ENCODE data around the gene RNF17.

DNA sequence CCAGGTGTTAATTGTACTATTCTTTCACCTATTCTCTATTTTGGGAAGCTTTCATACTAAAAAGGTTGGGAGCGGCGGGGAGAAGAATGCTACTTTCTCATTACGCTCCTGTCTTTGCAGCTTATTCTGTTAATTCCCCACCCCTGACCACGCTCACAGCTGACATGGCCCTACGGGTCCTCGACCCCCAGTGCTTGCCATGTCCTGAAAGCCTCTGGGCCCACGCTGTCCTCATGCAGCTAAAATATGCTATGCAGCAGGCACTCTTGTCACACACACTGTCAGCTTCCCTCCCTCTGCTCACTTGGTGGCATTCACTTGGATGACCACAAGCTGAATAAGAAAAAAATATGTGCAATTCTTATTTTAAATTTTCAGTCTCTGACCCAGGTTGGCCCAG lies 126.3 kb downstream of the RNF17 start:
- TF ChIP-seq, protein P1, sequence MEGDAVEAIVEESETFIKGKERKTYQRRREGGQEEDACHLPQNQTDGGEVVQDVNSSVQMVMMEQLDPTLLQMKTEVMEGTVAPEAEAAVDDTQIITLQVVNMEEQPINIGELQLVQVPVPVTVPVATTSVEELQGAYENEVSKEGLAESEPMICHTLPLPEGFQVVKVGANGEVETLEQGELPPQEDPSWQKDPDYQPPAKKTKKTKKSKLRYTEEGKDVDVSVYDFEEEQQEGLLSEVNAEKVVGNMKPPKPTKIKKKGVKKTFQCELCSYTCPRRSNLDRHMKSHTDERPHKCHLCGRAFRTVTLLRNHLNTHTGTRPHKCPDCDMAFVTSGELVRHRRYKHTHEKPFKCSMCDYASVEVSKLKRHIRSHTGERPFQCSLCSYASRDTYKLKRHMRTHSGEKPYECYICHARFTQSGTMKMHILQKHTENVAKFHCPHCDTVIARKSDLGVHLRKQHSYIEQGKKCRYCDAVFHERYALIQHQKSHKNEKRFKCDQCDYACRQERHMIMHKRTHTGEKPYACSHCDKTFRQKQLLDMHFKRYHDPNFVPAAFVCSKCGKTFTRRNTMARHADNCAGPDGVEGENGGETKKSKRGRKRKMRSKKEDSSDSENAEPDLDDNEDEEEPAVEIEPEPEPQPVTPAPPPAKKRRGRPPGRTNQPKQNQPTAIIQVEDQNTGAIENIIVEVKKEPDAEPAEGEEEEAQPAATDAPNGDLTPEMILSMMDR (IDR thresholded peaks at IDR 0.05; ENCODE audit: insufficient read depth, low read length): no peak
- no peak for TF ChIP-seq POLR2AphosphoS5 (IDR thresholded peaks at IDR 0.05; ENCODE audit: low read depth)
- TF ChIP-seq SPI1 (IDR thresholded peaks at IDR 0.05; ENCODE audit: borderline replicate concordance, low read depth): no peak
- no peak for TF ChIP-seq GABPA (IDR thresholded peaks at IDR 0.05; ENCODE audit: low read depth)
- TF ChIP-seq, protein P2, sequence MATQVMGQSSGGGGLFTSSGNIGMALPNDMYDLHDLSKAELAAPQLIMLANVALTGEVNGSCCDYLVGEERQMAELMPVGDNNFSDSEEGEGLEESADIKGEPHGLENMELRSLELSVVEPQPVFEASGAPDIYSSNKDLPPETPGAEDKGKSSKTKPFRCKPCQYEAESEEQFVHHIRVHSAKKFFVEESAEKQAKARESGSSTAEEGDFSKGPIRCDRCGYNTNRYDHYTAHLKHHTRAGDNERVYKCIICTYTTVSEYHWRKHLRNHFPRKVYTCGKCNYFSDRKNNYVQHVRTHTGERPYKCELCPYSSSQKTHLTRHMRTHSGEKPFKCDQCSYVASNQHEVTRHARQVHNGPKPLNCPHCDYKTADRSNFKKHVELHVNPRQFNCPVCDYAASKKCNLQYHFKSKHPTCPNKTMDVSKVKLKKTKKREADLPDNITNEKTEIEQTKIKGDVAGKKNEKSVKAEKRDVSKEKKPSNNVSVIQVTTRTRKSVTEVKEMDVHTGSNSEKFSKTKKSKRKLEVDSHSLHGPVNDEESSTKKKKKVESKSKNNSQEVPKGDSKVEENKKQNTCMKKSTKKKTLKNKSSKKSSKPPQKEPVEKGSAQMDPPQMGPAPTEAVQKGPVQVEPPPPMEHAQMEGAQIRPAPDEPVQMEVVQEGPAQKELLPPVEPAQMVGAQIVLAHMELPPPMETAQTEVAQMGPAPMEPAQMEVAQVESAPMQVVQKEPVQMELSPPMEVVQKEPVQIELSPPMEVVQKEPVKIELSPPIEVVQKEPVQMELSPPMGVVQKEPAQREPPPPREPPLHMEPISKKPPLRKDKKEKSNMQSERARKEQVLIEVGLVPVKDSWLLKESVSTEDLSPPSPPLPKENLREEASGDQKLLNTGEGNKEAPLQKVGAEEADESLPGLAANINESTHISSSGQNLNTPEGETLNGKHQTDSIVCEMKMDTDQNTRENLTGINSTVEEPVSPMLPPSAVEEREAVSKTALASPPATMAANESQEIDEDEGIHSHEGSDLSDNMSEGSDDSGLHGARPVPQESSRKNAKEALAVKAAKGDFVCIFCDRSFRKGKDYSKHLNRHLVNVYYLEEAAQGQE (IDR thresholded peaks at IDR 0.05; ENCODE audit: insufficient replicate concordance, low read depth): no peak

Measured in HL-60 (cell line).